GM12878 (cell line): ENCODE data around the gene BBS9. TPM values are rescaled to one million over a fixed set of nuclear protein-coding genes. Genes with fewer than 3 reads are reported as not detected.

Experiments
- ATAC-seq: fragments of 200-7000 bp; cut with Tn5 transposase; 3 replicates; pipeline ENCODE4 v1.9.1; 2020; ENCODE audit warnings: mild to moderate bottlenecking, moderate library complexity
- BruUV-seq: library from RNA; stranded (reverse); fragments of 400-500 nt; replicated peaks from 2 replicates; lab custom pipeline; 2021; lab: Mats Ljungman, UMichigan
- CTCF ChIA-PET: fragments of 300-600 bp; sonication (Branson Sonifier 250); formaldehyde crosslinking; extraction: SDS; loops from one replicate; lab custom pipeline; 2021; ENCODE audit warnings: inconsistent platforms; lab: Yijun Ruan, JAX
- POLR2A ChIA-PET: fragments of 350-600 bp; formaldehyde crosslinking; extraction: SDS; loops from one replicate; lab custom pipeline; 2021; ENCODE audit warnings: inconsistent platforms; lab: Charles Lee
- RAD21 ChIA-PET: fragments of 300-600 bp; sonication (Branson Sonifier 250); formaldehyde crosslinking; loops from one replicate; lab custom pipeline; 2023; ENCODE audit warnings: antibody characterized with exemption; ENCODE audit not compliant: unreplicated experiment; lab: Charles Lee
- SMC1A ChIA-PET: fragments of 300-600 bp; sonication (Branson Sonifier 250); formaldehyde crosslinking; loops from one replicate; lab custom pipeline; 2023; ENCODE audit not compliant: unreplicated experiment, uncharacterized antibody; lab: Charles Lee
- DNase-seq: peaks from one replicate; pipeline ENCODE4 v3.0.0-alpha.2; 2011; ENCODE audit warnings: low read depth, low spot score
- FAIRE-seq: peaks from 3 replicates; lab custom pipeline; 2011; peaks lifted over from hg19 to GRCh38; lab: Jason Lieb, UNC
- H2AFZ ChIP-seq: 2 replicates; pipeline ENCODE4 v1.6.0; 2011; ENCODE audit warnings: low read depth, low read length, control low read depth; ENCODE audit not compliant: control insufficient read depth
- H3K27ac ChIP-seq: 2 replicates; pipeline ENCODE4 v1.5.1; 2011; ENCODE audit warnings: control low read depth; ENCODE audit not compliant: control insufficient read depth, insufficient read depth
- H3K27me3 ChIP-seq, 2 experiments: replicated peaks in 1 of 2; 2 replicates each; pipeline versions ENCODE4 v1.6.0 to v1.6.1; 2011; ENCODE audit warnings: low read length in 1 of 2; ENCODE audit not compliant: control insufficient read depth in 2 of 2, insufficient read depth in 2 of 2
- H3K36me3 ChIP-seq, 2 experiments: 2 replicates each; pipeline ENCODE4 v1.5.1; 2011; ENCODE audit warnings: low read length in 1 of 2; ENCODE audit not compliant: control insufficient read depth in 2 of 2, insufficient read depth in 2 of 2
- H3K4me1 ChIP-seq: 2 replicates; pipeline ENCODE4 v1.6.1; 2011; ENCODE audit warnings: mild to moderate bottlenecking, low read length, moderate library complexity, mixed read lengths; ENCODE audit not compliant: control insufficient read depth, insufficient read depth
- H3K4me2 ChIP-seq: 2 replicates; pipeline ENCODE4 v1.6.0; 2011; ENCODE audit warnings: control low read depth; ENCODE audit not compliant: control insufficient read depth, insufficient read depth
- H3K4me3 ChIP-seq: fragments of 200-600 bp; sonication (generic); 2 replicates; pipeline ENCODE4 v1.5.1; 2016
- H3K79me2 ChIP-seq: 2 replicates; pipeline ENCODE4 v1.6.0; 2011; ENCODE audit warnings: low read length; ENCODE audit not compliant: control insufficient read depth, insufficient read depth
- H3K9ac ChIP-seq: 2 replicates; pipeline ENCODE4 v1.8.0; 2011; ENCODE audit warnings: low read length, control low read depth, mixed read lengths; ENCODE audit not compliant: control insufficient read depth, insufficient read depth
- H3K9me3 ChIP-seq: replicated peaks from 3 replicates; pipeline ENCODE4 v1.5.1; 2011; ENCODE audit warnings: mild to moderate bottlenecking, low read length; ENCODE audit not compliant: control insufficient read depth, insufficient read depth
- H4K20me1 ChIP-seq: 2 replicates; pipeline ENCODE4 v1.6.0; 2011; ENCODE audit not compliant: control insufficient read depth, insufficient read depth
- ATF2 ChIP-seq: IDR thresholded peaks from 2 replicates; pipeline ENCODE4 v1.6.1; 2012; ENCODE audit warnings: low read length, inconsistent platforms
- HDAC2 ChIP-seq: fragments of 200-600 bp; sonication (generic); IDR thresholded peaks from 2 replicates; pipeline ENCODE4 v1.6.1; 2017
- IRF5 ChIP-seq: fragments of 450-650 bp; IDR thresholded peaks from 2 replicates; pipeline ENCODE4 v1.6.1; 2017; ENCODE audit warnings: borderline replicate concordance
- NFIC ChIP-seq: IDR thresholded peaks from 2 replicates; pipeline ENCODE4 v1.6.1; 2012; ENCODE audit warnings: low read depth, mild to moderate bottlenecking, inconsistent platforms, low read length, moderate library complexity
- POLR2AphosphoS2 ChIP-seq: IDR thresholded peaks from 2 replicates; pipeline ENCODE4 v1.6.1; 2011; ENCODE audit warnings: low read depth, mild to moderate bottlenecking, low read length, improper control_type of control experiment, moderate library complexity
- SIX5 ChIP-seq: IDR thresholded peaks from 2 replicates; pipeline ENCODE4 v1.6.1; 2011; ENCODE audit warnings: mild to moderate bottlenecking, low read depth, low read length, moderate library complexity; ENCODE audit not compliant: severe bottlenecking
- SMARCA5 ChIP-seq: fragments of 450-650 bp; IDR thresholded peaks from 2 replicates; pipeline ENCODE4 v1.6.1; 2017; ENCODE audit warnings: mild to moderate bottlenecking
- TCF12 ChIP-seq: IDR thresholded peaks from 2 replicates; pipeline ENCODE4 v1.6.1; 2011; ENCODE audit warnings: low read depth, mild to moderate bottlenecking, low read length
- WGBS: methylation state at CpG from one replicate; pipeline ENCODE4 v1.1.6; 2016; ENCODE audit warnings: low lambda C conversion rate; ENCODE audit not compliant: insufficient replicate concordance, insufficient coverage; ENCODE audit errors: missing lambda C conversion rate; 5-methylcytosine and 5-hydroxymethylcytosine counted together
- in situ Hi-C: fragments of 300-500 bp; cut with MboI; formaldehyde crosslinking; loops from 9 replicates; pipeline ENCODE4 v1.14.3; 2018; ENCODE audit warnings: mixed read lengths
- intact Hi-C: fragments of 100-400 bp; cut with micrococcal nuclease; formaldehyde crosslinking; loops from one replicate; pipeline ENCODE4 v1.14.2; 2022; ENCODE audit not compliant: unreplicated experiment
- polyA plus RNA-seq, 11 experiments: library from polyadenylated mRNA; depleted of rRNA in 4 of 11; unstranded in 6 of 11; stranded (reverse) in 5 of 11; fragments of >200 nt; fragmentation: Nextera tagmentation in 4 of 11; fragmentation: Illumina TruSeq in 1 of 11; extraction: Ambion mirVana in 4 of 11; extraction: Trizol in 1 of 11; gene quantifications; 1 replicate in 1 of 11; 2 replicates in 10 of 11; pipeline versions ENCODE4 v1.2.1 to v1.2.3, GENCODE V29; 2011 to 2016; ENCODE audit warnings: inconsistent platforms in 2 of 11, missing spikeins in 2 of 11, low read depth in 1 of 11
- total RNA-seq, 4 experiments: library from RNA; depleted of rRNA in 3 of 4; stranded (reverse); fragments of >200 nt in 3 of 4; fragmentation: Illumina TruSeq in 1 of 4; extraction: Trizol in 1 of 4; gene quantifications; 2 replicates each; pipeline versions ENCODE4 v1.2.1 to v1.2.3, GENCODE V29; 2013 to 2021
- TF ChIP-seq, protein P1 (sequence below): fragments of 450-650 bp; IDR thresholded peaks from 2 replicates; pipeline ENCODE4 v1.6.1; 2016; ENCODE audit warnings: mild to moderate bottlenecking

BBS9 gene
- total and polyA plus RNA-seq, 10 of the 15 experiments (the other 5 are each of a cell fraction or from before 2014, with no cell fraction given): 1.2 to 5.6 (median 2.3) TPM

GRCh38 chr7:33628894-33629293 is 499.5 kb downstream of the BBS9 start (continued):
- TF ChIP-seq IRF5: no peak
- TF ChIP-seq TCF12: no peak
- no peak for TF ChIP-seq ATF2
- no peak for TF ChIP-seq NFIC
- TF ChIP-seq POLR2AphosphoS2: no peak

GRCh38 chr7:33630359-33630758 is 501.0 kb downstream of the BBS9 start:
- RAD21 ChIA-PET: no interaction called here
- SMC1A ChIA-PET: no interaction called here
- no peak overlapping the region for H3K4me3 ChIP-seq
- no peaks in the 10 kb centered on the region for H3K9me3 ChIP-seq
- no peak overlapping the region for H3K9ac ChIP-seq
- BruUV-seq: no TSS peak
- TF ChIP-seq SIX5 (no peak), SMARCA5 (no peak), HDAC2 (no peak)
- TF ChIP-seq, protein P1, sequence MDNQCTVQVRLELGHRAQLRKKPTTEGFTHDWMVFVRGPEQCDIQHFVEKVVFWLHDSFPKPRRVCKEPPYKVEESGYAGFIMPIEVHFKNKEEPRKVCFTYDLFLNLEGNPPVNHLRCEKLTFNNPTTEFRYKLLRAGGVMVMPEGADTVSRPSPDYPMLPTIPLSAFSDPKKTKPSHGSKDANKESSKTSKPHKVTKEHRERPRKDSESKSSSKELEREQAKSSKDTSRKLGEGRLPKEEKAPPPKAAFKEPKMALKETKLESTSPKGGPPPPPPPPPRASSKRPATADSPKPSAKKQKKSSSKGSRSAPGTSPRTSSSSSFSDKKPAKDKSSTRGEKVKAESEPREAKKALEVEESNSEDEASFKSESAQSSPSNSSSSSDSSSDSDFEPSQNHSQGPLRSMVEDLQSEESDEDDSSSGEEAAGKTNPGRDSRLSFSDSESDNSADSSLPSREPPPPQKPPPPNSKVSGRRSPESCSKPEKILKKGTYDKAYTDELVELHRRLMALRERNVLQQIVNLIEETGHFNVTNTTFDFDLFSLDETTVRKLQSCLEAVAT: no peak
- no peak overlapping the region for H3K27ac ChIP-seq
- in situ Hi-C loops: no loop called here
- H3K27me3 ChIP-seq: no peaks in the 10 kb centered on the region; a peak in 1 of 4 replicates
- no peak for FAIRE-seq
- no peak overlapping the region for H3K4me2 ChIP-seq
- DNase-seq: no peak
- 51% methylated on average over 4 of the region's 4 CpGs for WGBS
- ATAC-seq: no peak
- no peaks in the 10 kb centered on the region for H4K20me1 ChIP-seq
- H3K79me2 ChIP-seq: no peaks in the 10 kb centered on the region
- H3K36me3 ChIP-seq: no peaks in the 10 kb centered on the region
- no peak overlapping the region for H2AFZ ChIP-seq
- CTCF ChIA-PET: no interaction called here
- intact Hi-C loops: no loop called here
- POLR2A ChIA-PET: no interaction called here
- no peaks in the 10 kb centered on the region for H3K4me1 ChIP-seq
